Fibroblast of lung (primary cell): Measurements from ENCODE around the gene TRAPPC2L. TPM values are rescaled to one million over a fixed set of nuclear protein-coding genes. Genes with fewer than 3 reads are reported as not detected.

ENCODE experiments used
- DNase-seq, 2 donors: peaks; one replicate each; pipeline versions ENCODE4 v3.0.0 to v3.0.0-alpha.2; 2010; ENCODE audit warnings: low read depth in 2 of 2
- H2AFZ ChIP-seq: 2 replicates; pipeline ENCODE4 v1.5.1; 2012; ENCODE audit warnings: low read length, control low read depth, inconsistent platforms
- H3K27ac ChIP-seq: 2 replicates; pipeline ENCODE4 v1.5.1; 2011; ENCODE audit warnings: low read length, control low read depth; ENCODE audit not compliant: insufficient read depth
- H3K27me3 ChIP-seq: 2 replicates; pipeline ENCODE4 v1.5.1; 2011; ENCODE audit warnings: mild to moderate bottlenecking, low read length; ENCODE audit not compliant: control insufficient read depth, insufficient read depth
- H3K36me3 ChIP-seq: 2 replicates; pipeline ENCODE4 v1.5.1; 2011; ENCODE audit warnings: low read length; ENCODE audit not compliant: control insufficient read depth, insufficient read depth
- H3K4me1 ChIP-seq: 2 replicates; pipeline ENCODE4 v1.5.1; 2011; ENCODE audit warnings: low read length; ENCODE audit not compliant: control insufficient read depth, insufficient read depth; ENCODE audit errors: extremely low read depth
- H3K4me2 ChIP-seq: 2 replicates; pipeline ENCODE4 v1.5.1; 2011; ENCODE audit warnings: low read length, control low read depth; ENCODE audit not compliant: insufficient read depth; ENCODE audit errors: extremely low read depth
- H3K4me3 ChIP-seq, 4 experiments: fragments of 200-600 bp in 1 of 4; sonication (generic) in 1 of 4; replicated peaks in 1 of 4; 2 replicates each; pipeline ENCODE4 v1.5.1; 2011 to 2016; ENCODE audit warnings: low read length in 4 of 4, low read depth in 3 of 4, mild to moderate bottlenecking in 3 of 4, control low read depth in 2 of 4, inconsistent platforms in 1 of 4, mixed read lengths in 1 of 4; ENCODE audit not compliant: insufficient read depth in 1 of 4; ENCODE audit errors: control extremely low read depth in 1 of 4
- H3K79me2 ChIP-seq: 2 replicates; pipeline ENCODE4 v1.5.1; 2012; ENCODE audit warnings: mild to moderate bottlenecking, low read length, inconsistent platforms; ENCODE audit not compliant: control insufficient read depth, insufficient read depth
- H3K9ac ChIP-seq: 2 replicates; pipeline ENCODE4 v1.5.1; 2011; ENCODE audit warnings: mild to moderate bottlenecking, low read length, control low read depth; ENCODE audit not compliant: insufficient read depth
- H3K9me3 ChIP-seq: 2 replicates; pipeline ENCODE4 v1.5.1; 2012; ENCODE audit warnings: low read depth, low read length; ENCODE audit not compliant: control insufficient read depth, insufficient read depth
- H4K20me1 ChIP-seq: 2 replicates; pipeline ENCODE4 v1.5.1; 2011; ENCODE audit warnings: low read length; ENCODE audit not compliant: control insufficient read depth, insufficient read depth; ENCODE audit errors: extremely low read depth
- CTCF ChIP-seq, 2 donors: IDR thresholded peaks in 1 of 2; conservative IDR thresholded peaks in 1 of 2; 1 replicate in 1 of 2; 2 replicates in 1 of 2; pipeline ENCODE4 v1.5.1; 2011 to 2012; ENCODE audit warnings: low read length in 2 of 2, control low read depth in 1 of 2, inconsistent platforms in 1 of 2, low read depth in 1 of 2, mild to moderate bottlenecking in 1 of 2
- EZH2 ChIP-seq: IDR thresholded peaks from 2 replicates; pipeline ENCODE4 v1.5.1; 2012; ENCODE audit warnings: low read length, control low read depth, mild to moderate bottlenecking; ENCODE audit errors: missing control alignments
- polyA plus RNA-seq, 2 donors: library from polyadenylated mRNA; depleted of rRNA in 1 of 2; stranded (reverse) in 1 of 2; unstranded in 1 of 2; fragments of >200 nt; gene quantifications; 2 replicates each; pipeline ENCODE4 v1.2.1, GENCODE V29; 2011 to 2012; ENCODE audit warnings: missing spikeins in 1 of 2
- total RNA-seq: library from RNA; depleted of rRNA; stranded (reverse); fragments of >200 nt; gene quantifications from 2 replicates; pipeline ENCODE4 v1.2.1, GENCODE V29; 2014

Gene TRAPPC2L
- total and polyA plus RNA-seq, 2 donors (not counting 1 experiment from before 2014, with no cell fraction given): 47.7 to 63.7 TPM

GRCh38 chr16:88878356-88878755 lies 21.4 kb downstream of the TRAPPC2L start:
- Histone ChIP-seq H4K20me1 (no peaks in the 10 kb centered on the region), H3K27ac (no peak overlapping the region), H3K9me3 (no peaks in the 10 kb centered on the region), H3K9ac (no peak overlapping the region), H3K4me2 (no peak overlapping the region), H2AFZ (no peak overlapping the region), H3K4me3 (no peak overlapping the region), H3K27me3 (no peaks in the 10 kb centered on the region), H3K4me1 (no peaks in the 10 kb centered on the region), H3K79me2 (no peaks in the 10 kb centered on the region), H3K36me3 (no peaks in the 10 kb centered on the region)
- DNase-seq: no peak
- TF ChIP-seq EZH2 (no peak), CTCF (conservative IDR thresholded peaks at IDR 0.05 in 1 of 2, IDR thresholded peaks at IDR 0.05 in 1 of 2; ENCODE audit: low read depth in 1 of 2, low read length in 2 of 2) (no peak)

- Histone ChIP-seq H3K9me3 (no peaks in the 10 kb centered on the region), H3K27me3 (no peaks in the 10 kb centered on the region), H3K9ac (no peak overlapping the region), H3K36me3 (no peaks in the 10 kb centered on the region), H3K4me1 (no peaks in the 10 kb centered on the region), H3K79me2 (no peaks in the 10 kb centered on the region), H2AFZ (no peak overlapping the region), H3K4me2 (no peak overlapping the region), H3K4me3 (no peak overlapping the region), H3K27ac (no peak overlapping the region), H4K20me1 (no peaks in the 10 kb centered on the region)
- DNase-seq: no peak
- TF ChIP-seq EZH2 (no peak), CTCF (conservative IDR thresholded peaks at IDR 0.05 in 1 of 2, IDR thresholded peaks at IDR 0.05 in 1 of 2; ENCODE audit: low read depth in 1 of 2, low read length in 2 of 2) (no peak)
Measured at GRCh38 chr16:88878967-88879787, 22.2 kb downstream of the TRAPPC2L start.

- H4K20me1 ChIP-seq: no peaks in the 10 kb centered on the region
- TF ChIP-seq CTCF (conservative IDR thresholded peaks at IDR 0.05 in 1 of 2, IDR thresholded peaks at IDR 0.05 in 1 of 2; ENCODE audit: low read depth in 1 of 2, low read length in 2 of 2): no peak
- TF ChIP-seq EZH2: no peak
- no peak overlapping the region for H3K4me3 ChIP-seq
- no peak for DNase-seq
- no peak overlapping the region for H3K9ac ChIP-seq
- H3K9me3 ChIP-seq: no peaks in the 10 kb centered on the region
- no peak overlapping the region for H3K27ac ChIP-seq
- no peaks in the 10 kb centered on the region for H3K79me2 ChIP-seq
- no peaks in the 10 kb centered on the region for H3K36me3 ChIP-seq
- H2AFZ ChIP-seq: no peak overlapping the region
- H3K27me3 ChIP-seq: no peaks in the 10 kb centered on the region
- no peak overlapping the region for H3K4me2 ChIP-seq
- no peaks in the 10 kb centered on the region for H3K4me1 ChIP-seq
Measured at GRCh38 chr16:88879788-88880055, 22.8 kb downstream of the TRAPPC2L start.
